GM12873 (cell line): Measurements from ENCODE around the gene TMEM250.

Source experiments
- CTCF ChIP-seq: IDR thresholded peaks from 2 replicates; pipeline ENCODE4 v1.5.1; 2012; ENCODE audit warnings: low read depth, mild to moderate bottlenecking, moderate library complexity, low read length, control low read depth; ENCODE audit not compliant: insufficient read depth; ENCODE audit errors: missing control alignments

TMEM250 gene

DNA sequence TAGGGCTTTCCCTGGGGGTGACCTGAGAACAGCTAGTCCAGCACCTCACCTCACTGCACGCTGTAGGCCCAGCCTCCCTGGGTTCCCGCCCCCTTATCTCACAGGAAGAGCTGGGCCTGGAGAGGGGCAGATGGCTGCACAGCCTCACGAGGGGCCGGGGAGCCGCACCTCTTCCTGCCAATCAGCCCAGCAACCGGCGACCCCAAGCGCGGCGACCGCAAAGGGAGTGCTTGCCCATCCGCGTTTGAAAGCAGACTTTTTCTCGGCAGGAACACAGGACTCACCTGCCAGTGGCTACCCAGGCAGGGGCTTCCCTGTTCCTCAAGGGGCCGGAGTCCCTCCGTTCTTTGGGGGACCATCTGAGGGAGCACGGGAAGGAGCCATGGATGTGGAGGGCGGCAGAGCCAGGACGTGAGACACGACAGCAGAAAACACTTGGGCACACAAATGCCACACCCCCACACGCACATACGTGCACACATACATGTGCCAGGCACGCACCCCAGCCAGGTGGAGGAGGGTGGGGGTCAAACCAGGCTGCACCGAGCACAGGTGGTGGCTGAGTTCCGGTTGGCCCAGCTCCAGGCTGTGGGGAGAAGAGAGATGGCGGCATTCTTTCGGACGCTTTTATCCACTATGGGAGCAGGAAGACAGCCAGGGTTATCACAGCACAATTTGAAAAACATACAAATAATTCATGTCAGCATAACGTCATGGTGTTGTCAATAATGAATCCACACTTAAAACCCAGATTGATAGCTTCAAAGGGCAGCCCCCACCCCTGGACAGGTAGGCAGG is 11.3 kb downstream of the TMEM250 start:
- no peak for TF ChIP-seq CTCF

DNA sequence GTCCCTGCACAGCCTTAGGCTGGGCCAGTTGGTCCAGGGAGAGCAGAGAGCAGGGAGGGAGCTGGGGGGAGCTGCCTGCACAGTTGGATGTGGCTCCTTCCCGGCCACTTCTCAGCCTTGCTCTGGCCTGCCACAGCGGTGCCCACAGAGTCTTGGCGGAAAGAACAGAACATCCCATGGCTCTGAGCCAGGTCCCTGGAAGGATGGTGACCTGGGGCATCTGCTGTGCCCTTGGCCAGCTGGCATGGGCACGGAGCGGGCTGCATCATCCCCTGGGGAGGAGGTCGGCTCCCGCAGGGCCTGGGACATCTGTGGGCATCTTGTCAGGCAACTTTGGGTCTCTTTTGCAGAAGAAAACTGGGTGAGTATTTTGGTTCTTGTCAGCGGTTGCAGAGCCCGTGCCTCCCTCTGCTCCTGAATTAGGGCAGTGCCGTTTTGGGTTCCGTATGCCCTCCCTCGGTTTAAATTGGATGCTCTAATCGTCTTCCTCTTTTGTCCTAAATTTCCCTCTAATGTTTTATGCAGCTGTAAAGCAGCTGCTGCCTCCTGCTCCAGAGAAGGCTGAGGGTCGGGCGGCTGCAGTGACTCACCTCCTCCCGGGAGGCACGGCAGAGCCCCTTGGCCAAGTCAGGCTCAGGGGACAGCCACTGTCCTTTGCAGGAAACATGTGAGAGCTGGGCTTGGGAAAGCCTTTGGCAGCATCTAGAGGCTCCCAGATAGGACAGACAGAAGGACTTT is 13.1 kb downstream of the TMEM250 start:
- TF ChIP-seq CTCF = no peak

DNA sequence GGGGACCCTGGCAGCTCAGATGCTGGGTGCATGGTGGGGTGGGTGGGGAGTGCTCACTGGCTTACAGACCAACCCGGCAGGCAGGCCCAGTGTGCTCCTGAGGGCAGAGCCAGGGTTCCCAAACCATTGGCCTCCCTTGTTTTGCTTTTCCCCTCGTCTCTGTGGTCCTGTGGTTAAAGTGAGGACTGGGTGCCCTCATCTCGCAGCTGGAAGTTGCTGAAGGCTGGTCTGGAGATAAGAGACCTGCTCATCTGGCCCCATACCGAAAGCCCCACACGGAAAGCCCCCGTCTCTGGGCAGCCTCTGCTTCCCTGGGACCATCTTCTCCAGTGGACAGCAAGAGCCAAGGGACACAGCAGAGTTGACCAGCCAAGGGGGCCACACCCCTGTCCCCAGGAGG is 13.8 kb downstream of the TMEM250 start:
- TF ChIP-seq CTCF = no peak

- no peak for TF ChIP-seq CTCF
These were observed 14.2 kb downstream of the TMEM250 start for GRCh38 chr9:136104488-136104800.

- TF ChIP-seq CTCF = no peak
These were observed 14.8 kb downstream of the TMEM250 start for GRCh38 chr9:136103651-136104487.

- TF ChIP-seq CTCF = no peak
These were observed 17.7 kb downstream of the TMEM250 start for GRCh38 chr9:136100700-136101614.
